ENCODE data around the gene FKBP7.
"Not testable (repeated sequence)": the region's sequence is repeated elsewhere in the genome, so short reads cannot be mapped to it uniquely, and the experiment has no call there.

- TF ChIP-seq CTCF (conservative IDR thresholded peaks at IDR 0.05 in 1 of 2, IDR thresholded peaks at IDR 0.05 in 1 of 2; ENCODE audit: low read depth in 1 of 2, low read length in 2 of 2); EZH2 (IDR thresholded peaks at IDR 0.05; ENCODE audit: low read length, missing control alignments): not testable (repeated sequence)
Measured at GRCh38 chr2:178525010-178525409, 46.6 kb upstream of the FKBP7 start.

Data from fibroblast of lung (primary cell).